Mesenchymal stem cell (in vitro differentiated cells and primary cell): ENCODE data around the gene NDUFB3.
"Not testable (repeated sequence)": the region's sequence is repeated elsewhere in the genome, so short reads cannot be mapped to it uniquely, and the experiment has no call there.

ENCODE experiments used
- DNase-seq: peaks from one replicate; pipeline ENCODE4 v3.0.0-alpha.2; 2013
- H2AFZ ChIP-seq: one replicate; pipeline ENCODE4 v1.6.1; 2013; ENCODE audit warnings: low read depth, mild to moderate bottlenecking, control low read depth, inconsistent platforms, low read length, moderate library complexity
- H2AK5ac ChIP-seq: 2 replicates; pipeline ENCODE4 v1.6.1; 2013; ENCODE audit warnings: low read length, moderate library complexity, mild to moderate bottlenecking, inconsistent platforms; ENCODE audit not compliant: severe bottlenecking
- H2BK120ac ChIP-seq: one replicate; pipeline ENCODE4 v1.6.1; 2013; ENCODE audit warnings: low read depth, mild to moderate bottlenecking, inconsistent platforms, low read length, moderate library complexity
- H2BK12ac ChIP-seq, 2 experiments: one replicate each; pipeline ENCODE4 v1.6.1; 2013; ENCODE audit warnings: inconsistent platforms in 2 of 2, low read length in 2 of 2, mild to moderate bottlenecking in 2 of 2, moderate library complexity in 2 of 2, control low read depth in 1 of 2
- H2BK15ac ChIP-seq: one replicate; pipeline ENCODE4 v1.6.1; 2013; ENCODE audit warnings: mild to moderate bottlenecking, low read depth, inconsistent platforms; ENCODE audit not compliant: poor library complexity, severe bottlenecking
- H2BK5ac ChIP-seq: 2 replicates; pipeline ENCODE4 v1.6.1; 2013; ENCODE audit warnings: low read depth, mild to moderate bottlenecking, low read length, control low read depth, inconsistent platforms; ENCODE audit not compliant: poor library complexity, severe bottlenecking
- H3K14ac ChIP-seq, 2 experiments: one replicate each; pipeline ENCODE4 v1.6.1; 2013; ENCODE audit warnings: inconsistent platforms in 2 of 2, low read length in 2 of 2, control low read depth in 1 of 2, mild to moderate bottlenecking in 1 of 2, moderate library complexity in 1 of 2
- H3K18ac ChIP-seq, 2 experiments: one replicate each; pipeline ENCODE4 v1.6.1; 2013; ENCODE audit warnings: inconsistent platforms in 2 of 2, low read length in 2 of 2, control low read depth in 1 of 2, low read depth in 1 of 2, mild to moderate bottlenecking in 1 of 2
- H3K23ac ChIP-seq, 2 experiments: one replicate each; pipeline ENCODE4 v1.6.1; 2013; ENCODE audit warnings: inconsistent platforms in 2 of 2, low read length in 2 of 2, mild to moderate bottlenecking in 2 of 2, moderate library complexity in 2 of 2, control low read depth in 1 of 2
- H3K27ac ChIP-seq: 2 replicates; pipeline ENCODE4 v1.5.1; 2013; ENCODE audit warnings: mild to moderate bottlenecking, moderate library complexity, low read length, control low read depth, inconsistent platforms; ENCODE audit not compliant: poor library complexity, severe bottlenecking
- H3K27me3 ChIP-seq, 2 experiments: 2 replicates each; pipeline versions ENCODE4 v1.6.1 to v1.7.0; 2013; ENCODE audit warnings: low read length in 2 of 2, mild to moderate bottlenecking in 2 of 2, moderate library complexity in 2 of 2, control low read depth in 1 of 2, inconsistent platforms in 1 of 2; ENCODE audit not compliant: control insufficient read depth in 1 of 2, insufficient read depth in 1 of 2
- H3K36me3 ChIP-seq, 2 experiments: 2 replicates each; pipeline versions ENCODE4 v1.6.1 to v1.7.0; 2013; ENCODE audit warnings: low read length in 2 of 2, control low read depth in 1 of 2, inconsistent platforms in 1 of 2, low read depth in 1 of 2, mild to moderate bottlenecking in 1 of 2; ENCODE audit not compliant: insufficient read depth in 2 of 2, control insufficient read depth in 1 of 2
- H3K4ac ChIP-seq, 2 experiments: one replicate each; pipeline ENCODE4 v1.6.1; 2013; ENCODE audit warnings: inconsistent platforms in 2 of 2, low read length in 2 of 2, mild to moderate bottlenecking in 2 of 2, moderate library complexity in 2 of 2, control low read depth in 1 of 2, low read depth in 1 of 2
- H3K4me1 ChIP-seq: 2 replicates; pipeline ENCODE4 v1.6.1; 2013; ENCODE audit warnings: low read depth, low read length, control low read depth; ENCODE audit not compliant: control insufficient read depth, insufficient read depth
- H3K4me2 ChIP-seq: 2 replicates; pipeline ENCODE4 v1.6.1; 2013; ENCODE audit warnings: low read length, mild to moderate bottlenecking, inconsistent platforms; ENCODE audit not compliant: poor library complexity, severe bottlenecking
- H3K4me3 ChIP-seq, 2 experiments: 2 replicates each; pipeline versions ENCODE4 v1.5.1 to v1.7.0; 2013; ENCODE audit warnings: low read length in 2 of 2, mild to moderate bottlenecking in 2 of 2, control low read depth in 1 of 2, low read depth in 1 of 2; ENCODE audit not compliant: insufficient read depth in 1 of 2
- H3K79me1 ChIP-seq: replicated peaks from 2 replicates; pipeline ENCODE4 v1.6.1; 2013; ENCODE audit warnings: mild to moderate bottlenecking, control low read depth, low read length, inconsistent platforms; ENCODE audit not compliant: poor library complexity, severe bottlenecking
- H3K9ac ChIP-seq: 2 replicates; pipeline ENCODE4 v1.7.0; 2013; ENCODE audit warnings: mild to moderate bottlenecking, low read length, moderate library complexity
- H3K9me3 ChIP-seq: 2 replicates; pipeline ENCODE4 v1.7.0; 2013; ENCODE audit warnings: mild to moderate bottlenecking, low read length; ENCODE audit not compliant: control insufficient read depth
- H4K8ac ChIP-seq: one replicate; pipeline ENCODE4 v1.6.1; 2013; ENCODE audit warnings: inconsistent platforms, mild to moderate bottlenecking, low read length, moderate library complexity
- H4K91ac ChIP-seq: one replicate; pipeline ENCODE4 v1.6.1; 2013; ENCODE audit warnings: mild to moderate bottlenecking, low read length, inconsistent platforms
- WGBS: methylation state at CpG from one replicate; pipeline ENCODE4 v1.1.7; 2013; ENCODE audit warnings: mixed read lengths; 5-methylcytosine and 5-hydroxymethylcytosine counted together

The NDUFB3 gene

DNA sequence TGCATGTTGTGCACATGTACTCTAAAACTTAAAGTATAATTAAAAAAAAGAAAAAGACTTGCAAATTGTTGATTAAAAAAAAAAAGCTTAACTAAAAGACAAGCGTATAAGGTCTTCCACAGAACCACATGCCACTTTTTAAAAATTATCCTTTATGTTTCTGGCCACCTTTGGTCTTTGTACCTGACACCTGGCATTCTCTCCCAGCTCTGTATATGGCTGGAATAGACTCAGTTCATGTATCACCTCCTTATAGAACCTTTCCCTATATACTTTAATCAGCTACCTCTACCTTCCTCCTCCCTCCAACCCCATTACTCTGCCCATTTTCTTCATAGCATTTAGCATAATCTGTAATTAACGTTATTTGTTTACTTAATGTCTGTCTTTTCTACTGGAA is 32.9 kb upstream of the NDUFB3 start:
- Histone ChIP-seq H2BK12ac (no peak overlapping the region), H3K14ac (no peak overlapping the region), H3K4me3 (no peak overlapping the region), H3K18ac (no peak overlapping the region), H3K9me3 (no peaks in the 10 kb centered on the region), H3K36me3 (peaks cover 0 to 7% of the 10 kb centered on the region in 2 experiments), H3K27ac (no peak overlapping the region), H3K4me1 (no peaks in the 10 kb centered on the region), H2BK5ac (no peak overlapping the region), H2AK5ac (no peak overlapping the region), H2BK120ac (no peak overlapping the region), H3K23ac (no peak overlapping the region), H4K91ac (no peak overlapping the region), H3K27me3 (no peaks in the 10 kb centered on the region), H3K9ac (no peak overlapping the region), H2BK15ac (no peak overlapping the region), H4K8ac (no peak overlapping the region), H2AFZ (no peak overlapping the region), H3K4ac (no peak overlapping the region), H3K79me1 (peaks cover 5% of the 10 kb centered on the region), H3K4me2 (no peak overlapping the region)
- 99% methylated on average over 2 of the region's 2 CpGs for WGBS
- DNase-seq, result no peak

DNA sequence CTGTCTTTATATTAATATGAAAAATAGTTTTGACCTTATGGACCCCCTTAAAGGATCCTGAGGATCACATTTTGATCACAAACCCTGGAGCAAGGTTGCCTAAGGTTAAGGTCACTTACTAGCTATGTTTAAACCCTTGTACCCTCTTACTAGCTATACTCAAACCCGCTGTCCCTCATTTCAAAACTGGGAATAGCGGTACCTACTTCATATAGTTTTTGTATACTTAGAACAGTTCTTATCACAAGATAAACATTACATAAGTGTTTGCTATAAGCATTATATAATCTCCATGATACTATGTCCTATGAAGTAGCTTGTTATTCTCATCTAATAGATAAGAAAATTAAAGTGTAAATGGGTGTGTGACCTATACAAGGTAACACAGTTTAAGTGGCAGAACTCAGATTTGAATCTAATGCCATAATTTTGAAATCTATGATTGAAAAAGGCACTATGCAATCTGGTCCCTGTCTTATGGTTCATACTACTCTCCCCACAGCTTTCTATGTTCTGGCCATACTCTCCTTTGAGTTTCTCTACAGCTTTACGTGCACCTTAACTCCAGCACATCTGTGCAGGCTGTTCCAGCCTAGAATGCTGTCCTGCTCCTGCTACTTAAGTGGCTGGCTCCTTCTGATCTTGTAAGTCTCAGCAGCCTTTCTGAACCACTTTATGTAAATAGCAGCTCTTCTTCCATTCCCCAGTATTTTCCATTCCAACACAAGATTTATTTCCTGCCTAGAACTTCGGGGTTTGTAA is 30.8 kb upstream of the NDUFB3 start:
- peaks cover 0 to 13% of the 10 kb centered on the region in 2 experiments for H3K36me3 ChIP-seq
- H3K4me2 ChIP-seq, result no peak overlapping the region
- H3K9ac ChIP-seq, result no peak overlapping the region
- H3K4ac ChIP-seq, result no peak overlapping the region
- H4K8ac ChIP-seq, result no peak overlapping the region
- H4K91ac ChIP-seq, result no peak overlapping the region
- no peak overlapping the region for H2BK12ac ChIP-seq
- no peak overlapping the region for H2BK120ac ChIP-seq
- 92% methylated on average over 2 of the region's 4 CpGs for WGBS
- no peak overlapping the region for H2AFZ ChIP-seq
- no peak overlapping the region for H3K27ac ChIP-seq
- H2BK15ac ChIP-seq, result no peak overlapping the region
- H3K79me1 ChIP-seq, result peaks cover 7% of the 10 kb centered on the region
- no peak overlapping the region for H2AK5ac ChIP-seq
- H3K27me3 ChIP-seq, result no peaks in the 10 kb centered on the region
- H3K9me3 ChIP-seq, result no peaks in the 10 kb centered on the region
- no peak for DNase-seq
- no peak overlapping the region for H3K4me3 ChIP-seq
- H3K18ac ChIP-seq, result no peak overlapping the region
- H3K23ac ChIP-seq, result no peak overlapping the region
- no peak overlapping the region for H3K14ac ChIP-seq
- no peaks in the 10 kb centered on the region for H3K4me1 ChIP-seq
- H2BK5ac ChIP-seq, result no peak overlapping the region

DNA sequence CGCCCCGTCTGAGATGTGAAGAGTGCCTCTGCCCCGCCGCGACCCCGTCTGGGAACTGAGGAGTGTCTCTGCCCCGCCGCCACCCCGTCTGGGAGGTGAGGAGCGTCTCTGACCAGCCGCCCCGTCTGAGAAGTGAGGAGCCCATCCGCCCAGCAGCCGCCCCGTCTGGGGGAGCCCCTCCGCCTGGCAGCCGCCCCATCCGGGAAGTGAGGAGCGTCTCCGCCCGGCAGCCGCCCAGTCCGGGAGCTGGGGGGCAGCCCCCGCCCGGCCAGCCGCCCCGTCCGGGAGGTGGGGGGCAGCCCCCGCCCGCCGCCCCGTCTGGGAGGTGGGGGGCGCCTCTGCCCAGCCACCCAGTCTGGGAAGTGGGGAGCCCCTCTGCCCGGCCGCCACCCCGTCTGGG is 29.4 kb upstream of the NDUFB3 start:
- H2BK12ac ChIP-seq, H3K18ac ChIP-seq, H2BK5ac ChIP-seq, H4K8ac ChIP-seq, H3K4me2 ChIP-seq, H3K27ac ChIP-seq, H4K91ac ChIP-seq, H2AK5ac ChIP-seq, H3K27me3 ChIP-seq, H3K23ac ChIP-seq, H2BK15ac ChIP-seq, DNase-seq, H3K4me3 ChIP-seq, H2AFZ ChIP-seq, H3K4me1 ChIP-seq, H3K9me3 ChIP-seq, H3K9ac ChIP-seq, H2BK120ac ChIP-seq, H3K14ac ChIP-seq, H3K4ac ChIP-seq: not testable (repeated sequence)
- WGBS, result 99% methylated on average over 36 of the region's 36 CpGs
- Histone ChIP-seq H3K79me1 (peaks cover 12% of the 10 kb centered on the region), H3K36me3 (peaks cover 0 to 13% of the 10 kb centered on the region in 2 experiments)

DNA sequence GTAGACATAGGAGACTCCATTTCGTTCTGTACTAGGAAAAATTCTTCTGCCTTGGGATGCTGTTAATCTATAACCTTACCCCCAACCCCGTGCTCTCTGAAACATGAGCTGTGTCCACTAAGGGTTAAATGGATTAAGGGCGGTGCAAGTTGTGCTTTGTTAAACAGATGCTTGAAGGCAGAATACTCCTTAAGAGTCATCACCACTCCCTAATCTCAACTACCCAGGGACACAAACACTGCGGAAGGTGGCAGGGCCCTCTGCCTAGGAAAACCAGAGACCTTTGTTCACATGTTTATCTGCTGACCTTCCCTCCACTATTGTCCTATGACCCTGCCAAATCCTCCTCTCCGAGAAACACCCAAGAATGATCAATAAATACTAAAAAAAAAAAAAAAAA is 28.8 kb upstream of the NDUFB3 start:
- not testable (repeated sequence) for H3K4me1 ChIP-seq, H2BK120ac ChIP-seq, H2BK5ac ChIP-seq, H4K8ac ChIP-seq, H3K14ac ChIP-seq, H3K23ac ChIP-seq, H2BK12ac ChIP-seq, H3K18ac ChIP-seq, H3K27me3 ChIP-seq, H3K4me2 ChIP-seq, H4K91ac ChIP-seq, H3K27ac ChIP-seq, DNase-seq, H3K4me3 ChIP-seq, H2AK5ac ChIP-seq, H2AFZ ChIP-seq, H2BK15ac ChIP-seq, H3K4ac ChIP-seq, H3K9ac ChIP-seq, H3K9me3 ChIP-seq
- H3K36me3 ChIP-seq, result peaks cover 0 to 13% of the 10 kb centered on the region in 2 experiments
- WGBS, result 90% methylated on average over 2 of the region's 5 CpGs
- peaks cover 12% of the 10 kb centered on the region for H3K79me1 ChIP-seq
